GM12878 (cell line): ENCODE results near the gene DGKB. TPM values are rescaled to one million over a fixed set of nuclear protein-coding genes. Genes with fewer than 3 reads are reported as not detected.

Source experiments
- ATAC-seq: fragments of 200-7000 bp; cut with Tn5 transposase; 3 replicates; pipeline ENCODE4 v1.9.1; 2020; ENCODE audit warnings: mild to moderate bottlenecking, moderate library complexity
- BruUV-seq: library from RNA; stranded (reverse); fragments of 400-500 nt; replicated peaks from 2 replicates; lab custom pipeline; 2021; lab: Mats Ljungman, UMichigan
- CTCF ChIA-PET: fragments of 300-600 bp; sonication (Branson Sonifier 250); formaldehyde crosslinking; extraction: SDS; loops from one replicate; lab custom pipeline; 2021; ENCODE audit warnings: inconsistent platforms; lab: Yijun Ruan, JAX
- POLR2A ChIA-PET: fragments of 350-600 bp; formaldehyde crosslinking; extraction: SDS; loops from one replicate; lab custom pipeline; 2021; ENCODE audit warnings: inconsistent platforms; lab: Charles Lee
- RAD21 ChIA-PET: fragments of 300-600 bp; sonication (Branson Sonifier 250); formaldehyde crosslinking; loops from one replicate; lab custom pipeline; 2023; ENCODE audit warnings: antibody characterized with exemption; ENCODE audit not compliant: unreplicated experiment; lab: Charles Lee
- SMC1A ChIA-PET: fragments of 300-600 bp; sonication (Branson Sonifier 250); formaldehyde crosslinking; loops from one replicate; lab custom pipeline; 2023; ENCODE audit not compliant: unreplicated experiment, uncharacterized antibody; lab: Charles Lee
- DNase-seq: peaks from one replicate; pipeline ENCODE4 v3.0.0-alpha.2; 2011; ENCODE audit warnings: low read depth, low spot score
- FAIRE-seq: peaks from 3 replicates; lab custom pipeline; 2011; peaks lifted over from hg19 to GRCh38; lab: Jason Lieb, UNC
- H2AFZ ChIP-seq: 2 replicates; pipeline ENCODE4 v1.6.0; 2011; ENCODE audit warnings: low read depth, low read length, control low read depth; ENCODE audit not compliant: control insufficient read depth
- H3K27ac ChIP-seq: 2 replicates; pipeline ENCODE4 v1.5.1; 2011; ENCODE audit warnings: control low read depth; ENCODE audit not compliant: control insufficient read depth, insufficient read depth
- H3K27me3 ChIP-seq, 2 experiments: replicated peaks in 1 of 2; 2 replicates each; pipeline versions ENCODE4 v1.6.0 to v1.6.1; 2011; ENCODE audit warnings: low read length in 1 of 2; ENCODE audit not compliant: control insufficient read depth in 2 of 2, insufficient read depth in 2 of 2
- H3K36me3 ChIP-seq, 2 experiments: 2 replicates each; pipeline ENCODE4 v1.5.1; 2011; ENCODE audit warnings: low read length in 1 of 2; ENCODE audit not compliant: control insufficient read depth in 2 of 2, insufficient read depth in 2 of 2
- H3K4me1 ChIP-seq: 2 replicates; pipeline ENCODE4 v1.6.1; 2011; ENCODE audit warnings: mild to moderate bottlenecking, low read length, moderate library complexity, mixed read lengths; ENCODE audit not compliant: control insufficient read depth, insufficient read depth
- H3K4me2 ChIP-seq: 2 replicates; pipeline ENCODE4 v1.6.0; 2011; ENCODE audit warnings: control low read depth; ENCODE audit not compliant: control insufficient read depth, insufficient read depth
- H3K4me3 ChIP-seq: fragments of 200-600 bp; sonication (generic); 2 replicates; pipeline ENCODE4 v1.5.1; 2016
- H3K79me2 ChIP-seq: 2 replicates; pipeline ENCODE4 v1.6.0; 2011; ENCODE audit warnings: low read length; ENCODE audit not compliant: control insufficient read depth, insufficient read depth
- H3K9ac ChIP-seq: 2 replicates; pipeline ENCODE4 v1.8.0; 2011; ENCODE audit warnings: low read length, control low read depth, mixed read lengths; ENCODE audit not compliant: control insufficient read depth, insufficient read depth
- H3K9me3 ChIP-seq: replicated peaks from 3 replicates; pipeline ENCODE4 v1.5.1; 2011; ENCODE audit warnings: mild to moderate bottlenecking, low read length; ENCODE audit not compliant: control insufficient read depth, insufficient read depth
- H4K20me1 ChIP-seq: 2 replicates; pipeline ENCODE4 v1.6.0; 2011; ENCODE audit not compliant: control insufficient read depth, insufficient read depth
- CHD1 ChIP-seq: IDR thresholded peaks from 2 replicates; pipeline ENCODE4 v1.6.1; 2012; ENCODE audit warnings: low read depth, low read length, improper control_type of control experiment
- IKZF2 ChIP-seq, 2 experiments: fragments of 450-650 bp; IDR thresholded peaks; 2 replicates each; pipeline ENCODE4 v1.6.1; 2017; ENCODE audit warnings: mild to moderate bottlenecking in 2 of 2, moderate library complexity in 2 of 2
- RAD51 ChIP-seq: fragments of 450-650 bp; IDR thresholded peaks from 2 replicates; pipeline ENCODE4 v1.6.1; 2016; ENCODE audit warnings: moderate library complexity, mild to moderate bottlenecking, inconsistent platforms
- SPI1 ChIP-seq: IDR thresholded peaks from 2 replicates; pipeline ENCODE4 v1.6.1; 2011; ENCODE audit warnings: low read depth, mild to moderate bottlenecking, low read length, moderate library complexity, borderline replicate concordance; ENCODE audit not compliant: insufficient read depth
- WGBS: methylation state at CpG from one replicate; pipeline ENCODE4 v1.1.6; 2016; ENCODE audit warnings: low lambda C conversion rate; ENCODE audit not compliant: insufficient replicate concordance, insufficient coverage; ENCODE audit errors: missing lambda C conversion rate; 5-methylcytosine and 5-hydroxymethylcytosine counted together
- in situ Hi-C: fragments of 300-500 bp; cut with MboI; formaldehyde crosslinking; loops from 9 replicates; pipeline ENCODE4 v1.14.3; 2018; ENCODE audit warnings: mixed read lengths
- intact Hi-C: fragments of 100-400 bp; cut with micrococcal nuclease; formaldehyde crosslinking; loops from one replicate; pipeline ENCODE4 v1.14.2; 2022; ENCODE audit not compliant: unreplicated experiment
- polyA plus RNA-seq, 11 experiments: library from polyadenylated mRNA; depleted of rRNA in 4 of 11; unstranded in 6 of 11; stranded (reverse) in 5 of 11; fragments of >200 nt; fragmentation: Nextera tagmentation in 4 of 11; fragmentation: Illumina TruSeq in 1 of 11; extraction: Ambion mirVana in 4 of 11; extraction: Trizol in 1 of 11; gene quantifications; 1 replicate in 1 of 11; 2 replicates in 10 of 11; pipeline versions ENCODE4 v1.2.1 to v1.2.3, GENCODE V29; 2011 to 2016; ENCODE audit warnings: inconsistent platforms in 2 of 11, missing spikeins in 2 of 11, low read depth in 1 of 11
- total RNA-seq, 4 experiments: library from RNA; depleted of rRNA in 3 of 4; stranded (reverse); fragments of >200 nt in 3 of 4; fragmentation: Illumina TruSeq in 1 of 4; extraction: Trizol in 1 of 4; gene quantifications; 2 replicates each; pipeline versions ENCODE4 v1.2.1 to v1.2.3, GENCODE V29; 2013 to 2021
- TF ChIP-seq, protein P1 (sequence below): fragments of 150-350 bp; IDR thresholded peaks from 2 replicates; pipeline ENCODE4 v1.6.1; 2016; ENCODE audit warnings: low read depth, low read length

DGKB gene
- total and polyA plus RNA-seq, 10 of the 15 experiments (the other 5 are each of a cell fraction or from before 2014, with no cell fraction given): 0.02 to 0.10 (median 0.04) TPM; not detected in 6

DNA sequence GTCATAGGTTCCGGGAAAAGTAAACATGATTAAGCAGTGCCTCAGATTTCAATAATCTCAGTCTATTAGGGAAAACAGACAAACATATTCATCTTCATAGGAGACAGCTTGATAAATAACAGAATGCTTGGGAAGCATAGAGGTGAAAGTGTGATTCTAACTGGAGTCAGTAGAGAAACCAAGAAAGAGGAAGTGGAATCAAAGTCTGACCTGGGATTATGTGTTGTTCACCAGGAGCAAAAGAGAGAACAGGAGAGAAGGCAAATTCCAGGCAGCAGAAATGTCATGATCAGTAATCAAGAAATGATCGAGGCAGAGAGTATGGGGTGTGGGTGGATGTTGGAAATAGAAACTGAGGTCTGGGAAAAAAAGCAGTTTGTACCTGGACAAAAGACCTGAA lies 43.7 kb downstream of the DGKB start:
- TF ChIP-seq SPI1 (peak; percentile 81; the same call in 1 of the 2 replicates), CHD1 (no peak), IKZF2 (IDR thresholded peaks at IDR 0.05) (0 out of 4 replicates have a peak, but pooled peaks of 1 of the 2 experiments have one; percentile 25)
- H3K4me3 ChIP-seq: no peak overlapping the region
- no peaks in the 10 kb centered on the region for H3K79me2 ChIP-seq
- no TSS peak for BruUV-seq
- H3K4me1 ChIP-seq: no peaks in the 10 kb centered on the region
- intact Hi-C loops: no loop called here
- ChIA-PET SMC1A (no interaction called here), CTCF (no interaction called here), POLR2A (no interaction called here), RAD21 (no interaction called here)
- H3K9ac ChIP-seq: no peak overlapping the region
- no peak for FAIRE-seq
- WGBS: 47% methylated on average over 2 of the region's 2 CpGs
- no peak overlapping the region for H2AFZ ChIP-seq
- no peak for DNase-seq
- in situ Hi-C loops: no loop called here
- H3K9me3 ChIP-seq: no peaks in the 10 kb centered on the region
- no peaks in the 10 kb centered on the region for H4K20me1 ChIP-seq
- H3K27ac ChIP-seq: no peak overlapping the region
- no peaks in the 10 kb centered on the region for H3K36me3 ChIP-seq
- H3K4me2 ChIP-seq: no peak overlapping the region
- H3K27me3 ChIP-seq: no peaks in the 10 kb centered on the region
- ATAC-seq: peak; percentile 37; the same call in 1 of the 3 replicates

DNA sequence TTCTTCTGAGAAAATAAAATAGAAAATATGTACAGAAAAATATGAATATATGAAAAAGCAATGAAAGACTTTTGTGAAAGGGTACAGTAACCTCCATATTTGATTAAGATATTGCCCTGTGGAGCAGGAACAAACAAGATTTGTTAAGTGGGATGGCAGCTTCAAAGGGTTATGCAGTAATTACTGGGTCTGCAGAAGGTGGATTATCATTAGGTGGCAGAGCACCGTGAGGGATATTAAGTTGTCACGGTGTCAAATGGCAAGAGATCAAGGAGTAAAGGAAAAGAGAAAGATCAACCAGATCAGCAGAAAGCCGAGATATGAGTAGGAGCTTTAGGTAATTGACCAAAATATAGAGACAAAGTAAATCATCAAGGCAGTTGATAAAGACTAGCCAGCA lies 44.1 kb downstream of the DGKB start:
- ChIA-PET POLR2A (no interaction called here), CTCF (no interaction called here), RAD21 (no interaction called here), SMC1A (no interaction called here)
- TF ChIP-seq RAD51: no peak
- TF ChIP-seq, protein P1, sequence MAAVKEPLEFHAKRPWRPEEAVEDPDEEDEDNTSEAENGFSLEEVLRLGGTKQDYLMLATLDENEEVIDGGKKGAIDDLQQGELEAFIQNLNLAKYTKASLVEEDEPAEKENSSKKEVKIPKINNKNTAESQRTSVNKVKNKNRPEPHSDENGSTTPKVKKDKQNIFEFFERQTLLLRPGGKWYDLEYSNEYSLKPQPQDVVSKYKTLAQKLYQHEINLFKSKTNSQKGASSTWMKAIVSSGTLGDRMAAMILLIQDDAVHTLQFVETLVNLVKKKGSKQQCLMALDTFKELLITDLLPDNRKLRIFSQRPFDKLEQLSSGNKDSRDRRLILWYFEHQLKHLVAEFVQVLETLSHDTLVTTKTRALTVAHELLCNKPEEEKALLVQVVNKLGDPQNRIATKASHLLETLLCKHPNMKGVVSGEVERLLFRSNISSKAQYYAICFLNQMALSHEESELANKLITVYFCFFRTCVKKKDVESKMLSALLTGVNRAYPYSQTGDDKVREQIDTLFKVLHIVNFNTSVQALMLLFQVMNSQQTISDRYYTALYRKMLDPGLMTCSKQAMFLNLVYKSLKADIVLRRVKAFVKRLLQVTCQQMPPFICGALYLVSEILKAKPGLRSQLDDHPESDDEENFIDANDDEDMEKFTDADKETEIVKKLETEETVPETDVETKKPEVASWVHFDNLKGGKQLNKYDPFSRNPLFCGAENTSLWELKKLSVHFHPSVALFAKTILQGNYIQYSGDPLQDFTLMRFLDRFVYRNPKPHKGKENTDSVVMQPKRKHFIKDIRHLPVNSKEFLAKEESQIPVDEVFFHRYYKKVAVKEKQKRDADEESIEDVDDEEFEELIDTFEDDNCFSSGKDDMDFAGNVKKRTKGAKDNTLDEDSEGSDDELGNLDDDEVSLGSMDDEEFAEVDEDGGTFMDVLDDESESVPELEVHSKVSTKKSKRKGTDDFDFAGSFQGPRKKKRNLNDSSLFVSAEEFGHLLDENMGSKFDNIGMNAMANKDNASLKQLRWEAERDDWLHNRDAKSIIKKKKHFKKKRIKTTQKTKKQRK: no peak
- Histone ChIP-seq H3K27ac (no peak overlapping the region), H2AFZ (no peak overlapping the region), H3K9me3 (no peaks in the 10 kb centered on the region), H3K4me1 (no peaks in the 10 kb centered on the region), H3K4me3 (no peak overlapping the region), H3K79me2 (no peaks in the 10 kb centered on the region), H3K27me3 (no peaks in the 10 kb centered on the region), H3K36me3 (no peaks in the 10 kb centered on the region), H3K4me2 (no peak overlapping the region), H3K9ac (no peak overlapping the region), H4K20me1 (no peaks in the 10 kb centered on the region)
- in situ Hi-C loops: no loop called here
- BruUV-seq: no TSS peak
- WGBS: 15% methylated on average over 3 of the region's 3 CpGs
- no peak for FAIRE-seq
- no peak for ATAC-seq
- no peak for DNase-seq
- intact Hi-C loops: no loop called here
